K562 (cell line): ENCODE data around the gene CHML. TPM values are rescaled to one million over a fixed set of nuclear protein-coding genes. Genes with fewer than 3 reads are reported as not detected.

ENCODE experiments used
- COPS2 ChIP-seq: fragments of 450-650 bp; conservative IDR thresholded peaks from 2 replicates; pipeline ENCODE4 v1.6.1; 2016; ENCODE audit warnings: mild to moderate bottlenecking, moderate library complexity
- NFXL1 ChIP-seq: fragments of 450-650 bp; formaldehyde crosslinking; IDR thresholded peaks from 2 replicates; pipeline ENCODE4 v1.4.0; 2021; ENCODE audit warnings: mild to moderate bottlenecking
- RBM22 ChIP-seq: fragments of 200-400 bp; formaldehyde crosslinking; IDR thresholded peaks from 2 replicates; pipeline ENCODE4 v1.6.1; 2018; ENCODE audit warnings: low read length, low read depth; ENCODE audit not compliant: poor library complexity, severe bottlenecking
- SMARCC2 ChIP-seq: fragments of 450-650 bp; IDR thresholded peaks from 2 replicates; pipeline ENCODE4 v1.6.1; 2017; ENCODE audit warnings: antibody characterized with exemption, moderate library complexity, mild to moderate bottlenecking, low read depth
- ZNF282 ChIP-seq: sonication (generic); formaldehyde crosslinking; IDR thresholded peaks from 2 replicates; pipeline ENCODE4 v1.8.1; 2023; ENCODE audit warnings: missing genetic modification reagents
- polyA plus RNA-seq, 8 experiments: library from polyadenylated mRNA; depleted of rRNA in 4 of 8; stranded (reverse) in 5 of 8; unstranded in 3 of 8; fragments of >200 nt; fragmentation: Nextera tagmentation in 2 of 8; fragmentation: Illumina TruSeq in 1 of 8; extraction: Ambion mirVana in 2 of 8; extraction: Trizol in 1 of 8; gene quantifications; 2 replicates each; pipeline versions ENCODE4 v1.2.1 to v1.2.3, GENCODE V29; 2011 to 2014; ENCODE audit warnings: inconsistent platforms in 1 of 8, missing spikeins in 1 of 8
- total RNA-seq, 7 experiments: library from RNA; depleted of rRNA in 6 of 7; stranded (reverse); fragments of >200 nt in 6 of 7; fragmentation: Illumina TruSeq in 2 of 7; extraction: Trizol in 2 of 7; gene quantifications; 2 replicates each; pipeline versions ENCODE4 v1.2.1 to v1.2.3, GENCODE V29; 2011 to 2021; ENCODE audit warnings: low replicate concordance in 1 of 7
- TF ChIP-seq, protein P1 (sequence below): fragments of 250-450 bp; sonication (Bioruptor Pico); IDR thresholded peaks from 2 replicates; pipeline ENCODE4 v1.8.0; 2022; ENCODE audit warnings: inconsistent platforms
- TF ChIP-seq, protein P2 (sequence below): fragments of 250-450 bp; sonication (Bioruptor Pico); IDR thresholded peaks from 2 replicates; pipeline ENCODE4 v1.4.0; 2020
- TF ChIP-seq, protein P3 (sequence below): fragments of 450-650 bp; IDR thresholded peaks from 2 replicates; pipeline ENCODE4 v1.6.1; 2016; ENCODE audit warnings: mild to moderate bottlenecking, moderate library complexity

The CHML gene
- total and polyA plus RNA-seq, 9 of the 15 experiments (the other 6 are each of a cell fraction or from before 2014, with no cell fraction given): 13.0 to 88.3 (median 62.8) TPM

DNA sequence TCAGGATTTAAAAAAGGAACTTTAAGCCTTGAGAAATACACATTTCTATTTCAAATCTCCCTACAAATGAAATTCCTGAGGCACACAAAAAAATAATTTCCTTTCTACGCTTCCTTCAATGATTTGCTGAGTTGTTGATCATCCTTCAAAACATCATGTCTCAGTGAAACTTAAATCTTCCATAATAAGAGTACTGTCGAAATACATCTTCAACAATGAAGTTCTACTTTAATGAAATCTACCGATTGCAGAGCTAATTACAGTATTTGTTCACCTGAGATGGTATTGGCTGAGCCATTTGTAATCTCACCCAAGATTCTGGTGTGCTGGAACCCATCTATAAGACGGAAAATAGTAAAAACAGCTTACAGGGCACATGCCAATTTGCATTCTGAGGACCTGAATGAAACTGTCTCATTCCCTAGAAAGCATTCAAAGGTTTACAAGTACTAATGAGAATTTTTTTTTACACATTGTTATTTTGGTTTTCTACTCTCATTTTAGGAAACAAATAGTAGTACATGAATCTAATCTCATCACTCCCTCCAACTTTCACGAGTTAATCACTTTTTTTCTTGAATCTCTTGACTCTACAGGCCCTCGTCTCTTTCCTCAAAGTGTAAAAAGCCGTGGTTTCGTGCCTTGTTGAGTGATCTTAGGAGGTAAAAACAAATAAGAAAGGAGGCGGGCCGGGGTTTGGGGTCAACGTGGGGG, 1.1 kb downstream of the CHML start (continued):
- TF ChIP-seq RBM22 (no peak), SMARCC2 (peak; percentile 52; the same call in 1 of the 2 replicates), NFXL1 (CRISPR knock-in tag) (no peak), ZNF282 (CRISPR knock-in tag) (no peak), COPS2 (no peak)
- TF ChIP-seq, protein P1, sequence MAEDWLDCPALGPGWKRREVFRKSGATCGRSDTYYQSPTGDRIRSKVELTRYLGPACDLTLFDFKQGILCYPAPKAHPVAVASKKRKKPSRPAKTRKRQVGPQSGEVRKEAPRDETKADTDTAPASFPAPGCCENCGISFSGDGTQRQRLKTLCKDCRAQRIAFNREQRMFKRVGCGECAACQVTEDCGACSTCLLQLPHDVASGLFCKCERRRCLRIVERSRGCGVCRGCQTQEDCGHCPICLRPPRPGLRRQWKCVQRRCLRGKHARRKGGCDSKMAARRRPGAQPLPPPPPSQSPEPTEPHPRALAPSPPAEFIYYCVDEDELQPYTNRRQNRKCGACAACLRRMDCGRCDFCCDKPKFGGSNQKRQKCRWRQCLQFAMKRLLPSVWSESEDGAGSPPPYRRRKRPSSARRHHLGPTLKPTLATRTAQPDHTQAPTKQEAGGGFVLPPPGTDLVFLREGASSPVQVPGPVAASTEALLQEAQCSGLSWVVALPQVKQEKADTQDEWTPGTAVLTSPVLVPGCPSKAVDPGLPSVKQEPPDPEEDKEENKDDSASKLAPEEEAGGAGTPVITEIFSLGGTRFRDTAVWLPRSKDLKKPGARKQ (CRISPR knock-in tag): no peak
- TF ChIP-seq, protein P2, sequence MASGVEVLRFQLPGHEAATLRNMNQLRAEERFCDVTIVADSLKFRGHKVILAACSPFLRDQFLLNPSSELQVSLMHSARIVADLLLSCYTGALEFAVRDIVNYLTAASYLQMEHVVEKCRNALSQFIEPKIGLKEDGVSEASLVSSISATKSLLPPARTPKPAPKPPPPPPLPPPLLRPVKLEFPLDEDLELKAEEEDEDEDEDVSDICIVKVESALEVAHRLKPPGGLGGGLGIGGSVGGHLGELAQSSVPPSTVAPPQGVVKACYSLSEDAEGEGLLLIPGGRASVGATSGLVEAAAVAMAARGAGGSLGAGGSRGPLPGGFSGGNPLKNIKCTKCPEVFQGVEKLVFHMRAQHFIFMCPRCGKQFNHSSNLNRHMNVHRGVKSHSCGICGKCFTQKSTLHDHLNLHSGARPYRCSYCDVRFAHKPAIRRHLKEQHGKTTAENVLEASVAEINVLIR: no peak
- TF ChIP-seq, protein P3, sequence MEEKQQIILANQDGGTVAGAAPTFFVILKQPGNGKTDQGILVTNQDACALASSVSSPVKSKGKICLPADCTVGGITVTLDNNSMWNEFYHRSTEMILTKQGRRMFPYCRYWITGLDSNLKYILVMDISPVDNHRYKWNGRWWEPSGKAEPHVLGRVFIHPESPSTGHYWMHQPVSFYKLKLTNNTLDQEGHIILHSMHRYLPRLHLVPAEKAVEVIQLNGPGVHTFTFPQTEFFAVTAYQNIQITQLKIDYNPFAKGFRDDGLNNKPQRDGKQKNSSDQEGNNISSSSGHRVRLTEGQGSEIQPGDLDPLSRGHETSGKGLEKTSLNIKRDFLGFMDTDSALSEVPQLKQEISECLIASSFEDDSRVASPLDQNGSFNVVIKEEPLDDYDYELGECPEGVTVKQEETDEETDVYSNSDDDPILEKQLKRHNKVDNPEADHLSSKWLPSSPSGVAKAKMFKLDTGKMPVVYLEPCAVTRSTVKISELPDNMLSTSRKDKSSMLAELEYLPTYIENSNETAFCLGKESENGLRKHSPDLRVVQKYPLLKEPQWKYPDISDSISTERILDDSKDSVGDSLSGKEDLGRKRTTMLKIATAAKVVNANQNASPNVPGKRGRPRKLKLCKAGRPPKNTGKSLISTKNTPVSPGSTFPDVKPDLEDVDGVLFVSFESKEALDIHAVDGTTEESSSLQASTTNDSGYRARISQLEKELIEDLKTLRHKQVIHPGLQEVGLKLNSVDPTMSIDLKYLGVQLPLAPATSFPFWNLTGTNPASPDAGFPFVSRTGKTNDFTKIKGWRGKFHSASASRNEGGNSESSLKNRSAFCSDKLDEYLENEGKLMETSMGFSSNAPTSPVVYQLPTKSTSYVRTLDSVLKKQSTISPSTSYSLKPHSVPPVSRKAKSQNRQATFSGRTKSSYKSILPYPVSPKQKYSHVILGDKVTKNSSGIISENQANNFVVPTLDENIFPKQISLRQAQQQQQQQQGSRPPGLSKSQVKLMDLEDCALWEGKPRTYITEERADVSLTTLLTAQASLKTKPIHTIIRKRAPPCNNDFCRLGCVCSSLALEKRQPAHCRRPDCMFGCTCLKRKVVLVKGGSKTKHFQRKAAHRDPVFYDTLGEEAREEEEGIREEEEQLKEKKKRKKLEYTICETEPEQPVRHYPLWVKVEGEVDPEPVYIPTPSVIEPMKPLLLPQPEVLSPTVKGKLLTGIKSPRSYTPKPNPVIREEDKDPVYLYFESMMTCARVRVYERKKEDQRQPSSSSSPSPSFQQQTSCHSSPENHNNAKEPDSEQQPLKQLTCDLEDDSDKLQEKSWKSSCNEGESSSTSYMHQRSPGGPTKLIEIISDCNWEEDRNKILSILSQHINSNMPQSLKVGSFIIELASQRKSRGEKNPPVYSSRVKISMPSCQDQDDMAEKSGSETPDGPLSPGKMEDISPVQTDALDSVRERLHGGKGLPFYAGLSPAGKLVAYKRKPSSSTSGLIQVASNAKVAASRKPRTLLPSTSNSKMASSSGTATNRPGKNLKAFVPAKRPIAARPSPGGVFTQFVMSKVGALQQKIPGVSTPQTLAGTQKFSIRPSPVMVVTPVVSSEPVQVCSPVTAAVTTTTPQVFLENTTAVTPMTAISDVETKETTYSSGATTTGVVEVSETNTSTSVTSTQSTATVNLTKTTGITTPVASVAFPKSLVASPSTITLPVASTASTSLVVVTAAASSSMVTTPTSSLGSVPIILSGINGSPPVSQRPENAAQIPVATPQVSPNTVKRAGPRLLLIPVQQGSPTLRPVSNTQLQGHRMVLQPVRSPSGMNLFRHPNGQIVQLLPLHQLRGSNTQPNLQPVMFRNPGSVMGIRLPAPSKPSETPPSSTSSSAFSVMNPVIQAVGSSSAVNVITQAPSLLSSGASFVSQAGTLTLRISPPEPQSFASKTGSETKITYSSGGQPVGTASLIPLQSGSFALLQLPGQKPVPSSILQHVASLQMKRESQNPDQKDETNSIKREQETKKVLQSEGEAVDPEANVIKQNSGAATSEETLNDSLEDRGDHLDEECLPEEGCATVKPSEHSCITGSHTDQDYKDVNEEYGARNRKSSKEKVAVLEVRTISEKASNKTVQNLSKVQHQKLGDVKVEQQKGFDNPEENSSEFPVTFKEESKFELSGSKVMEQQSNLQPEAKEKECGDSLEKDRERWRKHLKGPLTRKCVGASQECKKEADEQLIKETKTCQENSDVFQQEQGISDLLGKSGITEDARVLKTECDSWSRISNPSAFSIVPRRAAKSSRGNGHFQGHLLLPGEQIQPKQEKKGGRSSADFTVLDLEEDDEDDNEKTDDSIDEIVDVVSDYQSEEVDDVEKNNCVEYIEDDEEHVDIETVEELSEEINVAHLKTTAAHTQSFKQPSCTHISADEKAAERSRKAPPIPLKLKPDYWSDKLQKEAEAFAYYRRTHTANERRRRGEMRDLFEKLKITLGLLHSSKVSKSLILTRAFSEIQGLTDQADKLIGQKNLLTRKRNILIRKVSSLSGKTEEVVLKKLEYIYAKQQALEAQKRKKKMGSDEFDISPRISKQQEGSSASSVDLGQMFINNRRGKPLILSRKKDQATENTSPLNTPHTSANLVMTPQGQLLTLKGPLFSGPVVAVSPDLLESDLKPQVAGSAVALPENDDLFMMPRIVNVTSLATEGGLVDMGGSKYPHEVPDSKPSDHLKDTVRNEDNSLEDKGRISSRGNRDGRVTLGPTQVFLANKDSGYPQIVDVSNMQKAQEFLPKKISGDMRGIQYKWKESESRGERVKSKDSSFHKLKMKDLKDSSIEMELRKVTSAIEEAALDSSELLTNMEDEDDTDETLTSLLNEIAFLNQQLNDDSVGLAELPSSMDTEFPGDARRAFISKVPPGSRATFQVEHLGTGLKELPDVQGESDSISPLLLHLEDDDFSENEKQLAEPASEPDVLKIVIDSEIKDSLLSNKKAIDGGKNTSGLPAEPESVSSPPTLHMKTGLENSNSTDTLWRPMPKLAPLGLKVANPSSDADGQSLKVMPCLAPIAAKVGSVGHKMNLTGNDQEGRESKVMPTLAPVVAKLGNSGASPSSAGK: peak; percentile 33; the same call in 1 of the 2 replicates
